ENCODE data around the gene TRIM37. TPM values are rescaled to one million over a fixed set of nuclear protein-coding genes. Genes with fewer than 3 reads are reported as not detected.

The TRIM37 gene
- total RNA-seq, 1 donor from 2014 or later, result 19.3 TPM

GRCh38 chr17:59000022-59000421 is 106.7 kb downstream of the TRIM37 start:
- Histone ChIP-seq H3K4me1 (peaks cover 19% of the 10 kb centered on the region), H3K4me3 (no peak overlapping the region), H3K27me3 (ENCODE audit: low read depth) (no peaks in the 10 kb centered on the region), H3K36me3 (peaks cover 39% of the 10 kb centered on the region), H3K27ac (no peak overlapping the region), H3K9me3 (no peaks in the 10 kb centered on the region)
- intact Hi-C loops (cut with DNase I), result loop anchor here (10.0 kb wide), 1 partner anchor 285 kb away; no protein-coding TSS in a partner anchor
- no peak for ATAC-seq
- no peak for TF ChIP-seq CTCF (IDR thresholded peaks at IDR 0.05)
- no peak for DNase-seq

- intact Hi-C loops (cut with DNase I), result no loop called here
These were observed 107.2 kb downstream of the TRIM37 start for GRCh38 chr17:58999500-58999899.

DNA sequence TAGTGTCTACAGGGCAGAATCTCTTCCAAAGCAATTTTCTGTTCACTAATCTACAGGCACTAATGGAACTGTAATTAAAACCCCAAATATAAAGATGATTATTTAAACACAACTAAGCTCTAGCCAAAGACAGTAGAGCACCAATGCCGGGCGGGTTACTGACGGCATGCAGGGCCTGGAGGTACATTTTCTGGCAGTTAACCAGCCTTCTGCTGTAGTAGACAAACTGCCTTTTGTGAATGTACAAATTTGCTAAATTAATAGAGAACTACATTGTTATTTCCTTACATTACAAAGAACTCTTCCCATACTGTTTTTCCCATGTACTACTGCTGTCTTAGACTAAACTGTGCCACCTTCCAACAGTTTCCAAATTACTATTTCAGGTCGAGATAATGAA is 107.8 kb downstream of the TRIM37 start:
- no peaks in the 10 kb centered on the region for H3K27me3 ChIP-seq (ENCODE audit: low read depth)
- H3K9me3 ChIP-seq, result no peaks in the 10 kb centered on the region
- H3K27ac ChIP-seq, result no peak overlapping the region
- DNase-seq (no peak), ATAC-seq (no peak)
- TF ChIP-seq CTCF (IDR thresholded peaks at IDR 0.05), result no peak
- intact Hi-C loops (cut with DNase I), result no loop called here
- peaks cover 19% of the 10 kb centered on the region for H3K4me1 ChIP-seq
- no peak overlapping the region for H3K4me3 ChIP-seq
- H3K36me3 ChIP-seq, result peaks cover 39% of the 10 kb centered on the region

More at GRCh38 chr17:58999500-58999899, 107.2 kb downstream of the TRIM37 start:
- DNase-seq (no peak), ATAC-seq (no peak)
- no peak for TF ChIP-seq CTCF (IDR thresholded peaks at IDR 0.05)
- H3K36me3 ChIP-seq, result peaks cover 39% of the 10 kb centered on the region
- peaks cover 19% of the 10 kb centered on the region for H3K4me1 ChIP-seq
- H3K27me3 ChIP-seq (ENCODE audit: low read depth), result no peaks in the 10 kb centered on the region
- H3K9me3 ChIP-seq, result no peaks in the 10 kb centered on the region
- no peak overlapping the region for H3K27ac ChIP-seq
- H3K4me3 ChIP-seq, result no peak overlapping the region

GRCh38 chr17:58997756-58998553 is 108.7 kb downstream of the TRIM37 start:
- no peak for DNase-seq
- Histone ChIP-seq H3K27me3 (ENCODE audit: low read depth) (no peaks in the 10 kb centered on the region), H3K4me1 (peaks cover 19% of the 10 kb centered on the region), H3K9me3 (no peaks in the 10 kb centered on the region), H3K27ac (no peak overlapping the region), H3K4me3 (no peak overlapping the region), H3K36me3 (peaks cover 39% of the 10 kb centered on the region)
- intact Hi-C loops (cut with DNase I), result no loop called here
- ATAC-seq, result no peak
- no peak for TF ChIP-seq CTCF (IDR thresholded peaks at IDR 0.05)

DNA sequence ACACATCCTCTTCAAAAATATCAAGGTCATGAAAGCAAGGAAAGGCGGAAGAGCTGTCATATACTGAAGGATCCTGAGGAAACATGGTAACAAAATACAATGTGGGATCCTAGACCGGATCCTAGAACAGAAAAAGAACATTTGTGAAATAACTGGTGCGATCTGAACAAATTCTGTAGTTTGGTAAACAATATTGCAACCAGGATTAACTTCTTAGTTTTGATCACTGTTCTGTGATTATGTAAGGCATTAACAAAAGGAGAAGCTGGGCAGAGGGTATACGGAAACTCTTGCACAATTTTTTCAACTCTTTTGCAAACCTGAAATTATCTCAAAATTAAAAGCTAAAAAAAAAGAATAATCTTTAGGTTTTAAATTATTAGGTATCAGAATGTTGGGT is 109.7 kb downstream of the TRIM37 start:
- H3K9me3 ChIP-seq, result no peaks in the 10 kb centered on the region
- TF ChIP-seq CTCF (IDR thresholded peaks at IDR 0.05), result no peak
- no peak for DNase-seq
- ATAC-seq, result peak in 1 of 2 donors; percentile 50
- no peak overlapping the region for H3K27ac ChIP-seq
- H3K4me3 ChIP-seq, result no peak overlapping the region
- H3K4me1 ChIP-seq, result peaks cover 19% of the 10 kb centered on the region
- intact Hi-C loops (cut with DNase I), result no loop called here
- H3K27me3 ChIP-seq (ENCODE audit: low read depth), result no peaks in the 10 kb centered on the region
- peaks cover 39% of the 10 kb centered on the region for H3K36me3 ChIP-seq

Data from lower lobe of right lung (tissue), 2 donors.